Measurements from ENCODE around the gene PRKG1.

The PRKG1 gene

DNA sequence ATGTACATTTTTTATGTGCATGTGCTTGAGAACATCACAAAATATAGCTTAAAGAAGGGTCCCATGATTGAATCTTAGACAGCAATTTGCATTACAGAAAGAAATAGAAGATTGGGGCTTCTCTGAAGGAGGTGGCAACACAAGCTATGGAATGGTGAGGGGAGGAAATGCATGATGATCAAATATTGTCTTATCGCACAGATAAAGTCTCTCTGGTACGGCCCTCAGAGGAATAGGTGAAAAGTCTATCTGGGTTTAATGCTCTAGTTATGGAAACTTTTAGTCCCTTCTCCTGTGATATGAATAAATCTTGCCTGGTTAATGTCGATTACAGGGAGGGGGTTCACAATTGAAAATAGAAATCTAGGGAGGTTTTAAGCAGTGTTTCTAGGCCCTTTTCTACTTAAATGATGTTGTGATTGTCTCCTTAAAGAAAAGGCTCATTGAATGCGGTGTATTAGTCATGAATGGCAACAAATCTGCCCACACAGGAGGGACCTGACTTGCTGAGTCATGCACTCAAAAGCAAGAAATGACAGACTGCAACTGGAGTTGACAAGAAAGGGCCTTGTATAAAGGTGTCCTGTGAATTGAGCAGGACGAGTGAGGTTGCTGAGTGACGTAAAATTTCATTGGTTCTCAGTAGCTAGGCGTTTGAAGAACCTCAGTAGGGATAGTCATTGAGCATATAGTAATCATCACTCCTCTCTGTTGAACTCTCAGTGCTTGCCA lies 758.5 kb downstream of the PRKG1 start:
- Histone ChIP-seq H3K27ac (ENCODE audit: low read depth, low read length, severe bottlenecking) (peak overlapping the region; percentile 69), H3K36me3 (ENCODE audit: control insufficient read depth, insufficient read depth, low read length) (no peaks in the 10 kb centered on the region), H3K9me3 (ENCODE audit: control insufficient read depth, low read length) (no peaks in the 10 kb centered on the region), H3K4me3 (ENCODE audit: extremely low read depth, insufficient read depth, low read length, poor library complexity, severe bottlenecking) (no peak overlapping the region), H3K4me1 (ENCODE audit: control insufficient read depth, insufficient read depth, low read length, poor library complexity, severe bottlenecking) (no peaks in the 10 kb centered on the region)
- WGBS, 2 experiments (ENCODE audit: insufficient coverage in 2 of 2): 84 to 89% methylated on average over 5 to 6 of the region's 7 CpGs

GRCh38 chr10:51834548-51834947 lies 760.3 kb downstream of the PRKG1 start:
- H3K36me3 ChIP-seq (ENCODE audit: control insufficient read depth, insufficient read depth, low read length): no peaks in the 10 kb centered on the region
- no peak overlapping the region for H3K4me3 ChIP-seq (ENCODE audit: extremely low read depth, insufficient read depth, low read length, poor library complexity, severe bottlenecking)
- no peak overlapping the region for H3K27ac ChIP-seq (ENCODE audit: low read depth, low read length, severe bottlenecking)
- WGBS, 2 experiments (ENCODE audit: insufficient coverage in 2 of 2): 100% methylated on average over 1 of the region's 1 CpG; no CpG with 5 or more reads in 1 of the 2 experiments
- no peaks in the 10 kb centered on the region for H3K9me3 ChIP-seq (ENCODE audit: control insufficient read depth, low read length)
- H3K4me1 ChIP-seq (ENCODE audit: control insufficient read depth, insufficient read depth, low read length, poor library complexity, severe bottlenecking): peaks cover 4% of the 10 kb centered on the region

GRCh38 chr10:51838471-51838870 lies 764.2 kb downstream of the PRKG1 start:
- no peaks in the 10 kb centered on the region for H3K36me3 ChIP-seq (ENCODE audit: control insufficient read depth, insufficient read depth, low read length)
- WGBS, 2 experiments (ENCODE audit: insufficient coverage in 2 of 2): 0 to 40% methylated on average over 1 to 3 of the region's 3 CpGs

GRCh38 chr10:51843966-51844365 lies 769.7 kb downstream of the PRKG1 start:
- H3K36me3 ChIP-seq (ENCODE audit: control insufficient read depth, insufficient read depth, low read length): no peaks in the 10 kb centered on the region
- WGBS, 2 experiments (ENCODE audit: insufficient coverage in 2 of 2): 100% methylated on average over 1 of the region's 2 CpGs; no CpG with 5 or more reads in 1 of the 2 experiments
- H3K9me3 ChIP-seq (ENCODE audit: control insufficient read depth, low read length): no peaks in the 10 kb centered on the region
- no peak overlapping the region for H3K4me3 ChIP-seq (ENCODE audit: extremely low read depth, insufficient read depth, low read length, poor library complexity, severe bottlenecking)
- H3K4me1 ChIP-seq (ENCODE audit: control insufficient read depth, insufficient read depth, low read length, poor library complexity, severe bottlenecking): peaks cover under 1% of the 10 kb centered on the region
- H3K27ac ChIP-seq (ENCODE audit: low read depth, low read length, severe bottlenecking): no peak overlapping the region

More at GRCh38 chr10:51838471-51838870, 764.2 kb downstream of the PRKG1 start:
- H3K9me3 ChIP-seq (ENCODE audit: control insufficient read depth, low read length): no peaks in the 10 kb centered on the region
- H3K4me3 ChIP-seq (ENCODE audit: extremely low read depth, insufficient read depth, low read length, poor library complexity, severe bottlenecking): no peak overlapping the region
- peaks cover 4% of the 10 kb centered on the region for H3K4me1 ChIP-seq (ENCODE audit: control insufficient read depth, insufficient read depth, low read length, poor library complexity, severe bottlenecking)
- H3K27ac ChIP-seq (ENCODE audit: low read depth, low read length, severe bottlenecking): no peak overlapping the region

- Histone ChIP-seq H3K4me3 (ENCODE audit: extremely low read depth, insufficient read depth, low read length, poor library complexity, severe bottlenecking) (no peak overlapping the region), H3K27ac (ENCODE audit: low read depth, low read length, severe bottlenecking) (no peak overlapping the region), H3K9me3 (ENCODE audit: control insufficient read depth, low read length) (no peaks in the 10 kb centered on the region), H3K4me1 (ENCODE audit: control insufficient read depth, insufficient read depth, low read length, poor library complexity, severe bottlenecking) (no peaks in the 10 kb centered on the region), H3K36me3 (ENCODE audit: control insufficient read depth, insufficient read depth, low read length) (no peaks in the 10 kb centered on the region)
- WGBS, 2 experiments (ENCODE audit: insufficient coverage in 2 of 2): 67% methylated on average over 1 of the region's 2 CpGs; no CpG with 5 or more reads in 1 of the 2 experiments
Measured at GRCh38 chr10:51846856-51847506, 772.7 kb downstream of the PRKG1 start.

DNA sequence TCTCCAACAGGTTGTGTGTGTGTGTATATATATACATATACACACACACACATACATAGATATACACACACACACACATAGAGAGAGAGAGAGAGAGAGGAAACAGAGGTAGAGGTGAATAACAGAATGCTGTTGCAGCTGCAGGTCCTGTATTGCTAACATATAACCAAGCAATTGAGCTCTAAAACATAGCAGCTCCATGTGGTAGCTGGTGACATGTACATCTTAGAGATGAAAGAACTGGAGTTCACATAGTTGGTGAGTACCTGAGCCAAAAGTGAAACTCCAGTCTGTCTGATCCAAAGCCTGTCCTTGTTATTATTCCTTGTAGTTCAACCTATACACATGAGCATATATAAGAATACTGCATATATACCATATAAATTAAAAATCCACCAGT lies 778.0 kb downstream of the PRKG1 start:
- Histone ChIP-seq H3K9me3 (ENCODE audit: control insufficient read depth, low read length) (peaks cover 4% of the 10 kb centered on the region), H3K36me3 (ENCODE audit: control insufficient read depth, insufficient read depth, low read length) (no peaks in the 10 kb centered on the region), H3K27ac (ENCODE audit: low read depth, low read length, severe bottlenecking) (no peak overlapping the region), H3K4me3 (ENCODE audit: extremely low read depth, insufficient read depth, low read length, poor library complexity, severe bottlenecking) (no peak overlapping the region), H3K4me1 (ENCODE audit: control insufficient read depth, insufficient read depth, low read length, poor library complexity, severe bottlenecking) (no peaks in the 10 kb centered on the region)

GRCh38 chr10:51857305-51857704 lies 783.0 kb downstream of the PRKG1 start:
- no peaks in the 10 kb centered on the region for H3K4me1 ChIP-seq (ENCODE audit: control insufficient read depth, insufficient read depth, low read length, poor library complexity, severe bottlenecking)
- no peak overlapping the region for H3K27ac ChIP-seq (ENCODE audit: low read depth, low read length, severe bottlenecking)
- 40% methylated on average over 1 of the region's 4 CpGs; no CpG with 5 or more reads in 1 of the 2 experiments for WGBS, 2 experiments (ENCODE audit: insufficient coverage in 2 of 2)
- H3K9me3 ChIP-seq (ENCODE audit: control insufficient read depth, low read length): peaks cover 4% of the 10 kb centered on the region
- no peaks in the 10 kb centered on the region for H3K36me3 ChIP-seq (ENCODE audit: control insufficient read depth, insufficient read depth, low read length)
- no peak overlapping the region for H3K4me3 ChIP-seq (ENCODE audit: extremely low read depth, insufficient read depth, low read length, poor library complexity, severe bottlenecking)

DNA sequence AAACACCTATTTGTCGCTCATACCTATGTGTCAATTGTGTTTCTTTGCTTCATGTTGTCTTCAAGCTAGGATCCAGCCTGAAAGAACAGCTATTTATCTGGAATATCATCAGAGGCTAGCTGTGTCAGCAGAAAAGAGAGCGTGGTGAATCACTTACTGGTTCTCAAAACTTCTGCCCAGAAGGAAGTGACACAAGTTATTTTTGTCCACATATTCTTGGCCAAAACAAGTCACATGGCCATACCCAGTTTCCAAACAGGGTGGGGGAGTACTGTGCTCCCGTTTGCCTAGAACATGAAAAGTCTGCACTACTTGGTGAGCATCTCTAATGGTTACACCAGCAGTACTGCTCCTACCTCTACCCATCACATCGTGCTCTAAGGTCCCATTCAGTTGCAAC lies 786.0 kb downstream of the PRKG1 start:
- Histone ChIP-seq H3K4me3 (ENCODE audit: extremely low read depth, insufficient read depth, low read length, poor library complexity, severe bottlenecking) (no peak overlapping the region), H3K36me3 (ENCODE audit: control insufficient read depth, insufficient read depth, low read length) (no peaks in the 10 kb centered on the region), H3K27ac (ENCODE audit: low read depth, low read length, severe bottlenecking) (no peak overlapping the region), H3K4me1 (ENCODE audit: control insufficient read depth, insufficient read depth, low read length, poor library complexity, severe bottlenecking) (no peaks in the 10 kb centered on the region), H3K9me3 (ENCODE audit: control insufficient read depth, low read length) (peaks cover 4% of the 10 kb centered on the region)
- WGBS, 2 experiments (ENCODE audit: insufficient coverage in 2 of 2): 89% methylated on average over 2 of the region's 4 CpGs; no CpG with 5 or more reads in 1 of the 2 experiments

GRCh38 chr10:51861051-51861450 lies 786.8 kb downstream of the PRKG1 start:
- no peak overlapping the region for H3K27ac ChIP-seq (ENCODE audit: low read depth, low read length, severe bottlenecking)
- no peak overlapping the region for H3K4me3 ChIP-seq (ENCODE audit: extremely low read depth, insufficient read depth, low read length, poor library complexity, severe bottlenecking)
- no peaks in the 10 kb centered on the region for H3K36me3 ChIP-seq (ENCODE audit: control insufficient read depth, insufficient read depth, low read length)
- no CpG with 5 or more reads among the region's 1 CpG for WGBS, 2 experiments (ENCODE audit: insufficient coverage in 2 of 2)
- peaks cover under 1% of the 10 kb centered on the region for H3K9me3 ChIP-seq (ENCODE audit: control insufficient read depth, low read length)
- no peaks in the 10 kb centered on the region for H3K4me1 ChIP-seq (ENCODE audit: control insufficient read depth, insufficient read depth, low read length, poor library complexity, severe bottlenecking)

- Histone ChIP-seq H3K9me3 (ENCODE audit: control insufficient read depth, low read length) (no peaks in the 10 kb centered on the region), H3K4me1 (ENCODE audit: control insufficient read depth, insufficient read depth, low read length, poor library complexity, severe bottlenecking) (no peaks in the 10 kb centered on the region), H3K4me3 (ENCODE audit: extremely low read depth, insufficient read depth, low read length, poor library complexity, severe bottlenecking) (no peak overlapping the region), H3K27ac (ENCODE audit: low read depth, low read length, severe bottlenecking) (no peak overlapping the region), H3K36me3 (ENCODE audit: control insufficient read depth, insufficient read depth, low read length) (no peaks in the 10 kb centered on the region)
- WGBS, 2 experiments (ENCODE audit: insufficient coverage in 2 of 2): 81 to 90% methylated on average over 4 of the region's 4 CpGs
Measured at GRCh38 chr10:51861731-51862130, 787.4 kb downstream of the PRKG1 start.

- no peaks in the 10 kb centered on the region for H3K4me1 ChIP-seq (ENCODE audit: control insufficient read depth, insufficient read depth, low read length, poor library complexity, severe bottlenecking)
- H3K27ac ChIP-seq (ENCODE audit: low read depth, low read length, severe bottlenecking): no peak overlapping the region
- H3K9me3 ChIP-seq (ENCODE audit: control insufficient read depth, low read length): no peaks in the 10 kb centered on the region
- 80 to 88% methylated on average over 1 of the region's 3 CpGs for WGBS, 2 experiments (ENCODE audit: insufficient coverage in 2 of 2)
- H3K4me3 ChIP-seq (ENCODE audit: extremely low read depth, insufficient read depth, low read length, poor library complexity, severe bottlenecking): no peak overlapping the region
- H3K36me3 ChIP-seq (ENCODE audit: control insufficient read depth, insufficient read depth, low read length): no peaks in the 10 kb centered on the region
Measured at GRCh38 chr10:51862149-51862548, 787.9 kb downstream of the PRKG1 start.
